Stimulated activated CD4-positive, alpha-beta T cell treated with anti-CD3 and anti-CD28 coated beads, Interleukin-2, amount 100 ng/mL, for 48 hours (primary cell): ENCODE measurements around the gene MIGA2.
A peak's percentile ranks its signal among the peaks of the same experiment; 100 is the strongest.
"Not testable (repeated sequence)": the region's sequence is repeated elsewhere in the genome, so short reads cannot be mapped to it uniquely, and the experiment has no call there.

Experiments
- DNase-seq, 2 donors: peaks; one replicate each; pipeline ENCODE4 v3.0.0-alpha.2; 2020

Gene MIGA2

GRCh38 chr9:129102791-129103594, 66.6 kb downstream of the MIGA2 start:
- DNase-seq = no peak

GRCh38 chr9:129103595-129103965, 67.2 kb downstream of the MIGA2 start:
- DNase-seq = no peak

GRCh38 chr9:129104051-129104450, 67.6 kb downstream of the MIGA2 start:
- no peak for DNase-seq

GRCh38 chr9:129105857-129106694, 69.7 kb downstream of the MIGA2 start:
- DNase-seq = no peak

GRCh38 chr9:129107651-129108050, 71.2 kb downstream of the MIGA2 start:
- no peak for DNase-seq

GRCh38 chr9:129108083-129108804, 71.8 kb downstream of the MIGA2 start:
- DNase-seq = no peak

- no peak for DNase-seq
Measured at GRCh38 chr9:129108805-129109536, 72.5 kb downstream of the MIGA2 start.

- peak in 1 of 2 donors; percentile 16 for DNase-seq
Measured at GRCh38 chr9:129109537-129109903, 73.1 kb downstream of the MIGA2 start.

GRCh38 chr9:129109952-129110739, 73.7 kb downstream of the MIGA2 start:
- DNase-seq = no peak

GRCh38 chr9:129110740-129111527, 74.5 kb downstream of the MIGA2 start, which contains the start of the genes CRAT and PTPA:
Gene CRAT (minus strand): TSS chr9:129110793. CDS start chr9:129110509, 284 bp downstream.
Gene PTPA (plus strand): TSS chr9:129111415. CDS start chr9:129111601, 186 bp downstream.
- peak; percentile 95 to 96 for DNase-seq

- peak in 1 of 2 donors; percentile 23 for DNase-seq
Measured at GRCh38 chr9:129111528-129112151, 75.2 kb downstream of the MIGA2 start.

GRCh38 chr9:129112526-129112925, 76.1 kb downstream of the MIGA2 start:
- DNase-seq = not testable (repeated sequence)

- DNase-seq = no peak
Measured at GRCh38 chr9:129113645-129114304, 77.3 kb downstream of the MIGA2 start.

GRCh38 chr9:129118799-129119198, 82.4 kb downstream of the MIGA2 start:
- DNase-seq = no peak

- no peak for DNase-seq
Measured at GRCh38 chr9:129121483-129121882, 85.1 kb downstream of the MIGA2 start.
